ENCODE data around the gene SRD5A1. TPM values are rescaled to one million over a fixed set of nuclear protein-coding genes. Genes with fewer than 3 reads are reported as not detected.
"Not testable (repeated sequence)": the region's sequence is repeated elsewhere in the genome, so short reads cannot be mapped to it uniquely, and the experiment has no call there.

SRD5A1 gene
- total RNA-seq, 1 donor from 2014 or later = 14.8 TPM

GRCh38 chr5:6667648-6668047 lies 34.4 kb downstream of the SRD5A1 start:
- ChIA-PET POLR2A (no interaction called here), CTCF (no interaction called here)
- ATAC-seq (ENCODE audit: low read depth) (no peak), DNase-seq (no peak)
- Mint-ChIP-seq H3K36me3 (ENCODE audit: low read depth) (peaks cover 29% of the 10 kb centered on the region), H3K9me3 (no peaks in the 10 kb centered on the region), H3K4me3 (no peak overlapping the region), H3K27ac (no peak overlapping the region), H3K27me3 (no peaks in the 10 kb centered on the region), H3K4me1 (no peaks in the 10 kb centered on the region)
- no peak for TF ChIP-seq CTCF (IDR thresholded peaks at IDR 0.05)
- intact Hi-C loops (cut with micrococcal nuclease) = no loop called here

GRCh38 chr5:6668717-6669116 lies 35.5 kb downstream of the SRD5A1 start:
- H3K27me3 Mint-ChIP-seq; DNase-seq; H3K27ac Mint-ChIP-seq; H3K4me3 Mint-ChIP-seq; H3K4me1 Mint-ChIP-seq; H3K9me3 Mint-ChIP-seq; intact Hi-C loops (cut with micrococcal nuclease); ATAC-seq (ENCODE audit: low read depth); CTCF ChIA-PET; POLR2A ChIA-PET: not testable (repeated sequence)
- H3K36me3 Mint-ChIP-seq (ENCODE audit: low read depth) = peaks cover 32% of the 10 kb centered on the region

- intact Hi-C loops (cut with micrococcal nuclease) = no loop called here
- Mint-ChIP-seq H3K4me1 (no peaks in the 10 kb centered on the region), H3K4me3 (no peak overlapping the region), H3K27me3 (no peaks in the 10 kb centered on the region), H3K27ac (no peak overlapping the region), H3K9me3 (no peaks in the 10 kb centered on the region), H3K36me3 (ENCODE audit: low read depth) (peaks cover 21% of the 10 kb centered on the region)
- no peak for TF ChIP-seq CTCF (IDR thresholded peaks at IDR 0.05)
- ChIA-PET CTCF (no interaction called here), POLR2A (no interaction called here)
- no peak for ATAC-seq (ENCODE audit: low read depth)
- no peak for DNase-seq
These were observed 39.8 kb downstream of the SRD5A1 start for GRCh38 chr5:6673031-6673430.

- intact Hi-C loops (cut with micrococcal nuclease) = no loop called here
- no peak for DNase-seq
- Mint-ChIP-seq H3K36me3 (ENCODE audit: low read depth) (peaks cover 21% of the 10 kb centered on the region), H3K9me3 (no peaks in the 10 kb centered on the region), H3K27ac (no peak overlapping the region), H3K4me3 (no peak overlapping the region), H3K27me3 (no peaks in the 10 kb centered on the region), H3K4me1 (no peaks in the 10 kb centered on the region)
- no peak for ATAC-seq (ENCODE audit: low read depth)
- POLR2A ChIA-PET = no interaction called here
- no peak for TF ChIP-seq CTCF (IDR thresholded peaks at IDR 0.05)
- CTCF ChIA-PET = no interaction called here
These were observed 40.7 kb downstream of the SRD5A1 start for GRCh38 chr5:6673963-6674362.

- Mint-ChIP-seq H3K27ac (no peak overlapping the region), H3K4me3 (no peak overlapping the region), H3K36me3 (ENCODE audit: low read depth) (peaks cover 21% of the 10 kb centered on the region), H3K4me1 (no peaks in the 10 kb centered on the region), H3K27me3 (no peaks in the 10 kb centered on the region), H3K9me3 (no peaks in the 10 kb centered on the region)
- no peak for TF ChIP-seq CTCF (IDR thresholded peaks at IDR 0.05)
- DNase-seq = no peak
- POLR2A ChIA-PET = no interaction called here
- intact Hi-C loops (cut with micrococcal nuclease) = no loop called here
- ATAC-seq (ENCODE audit: low read depth) = no peak
- CTCF ChIA-PET = no interaction called here
These were observed 41.2 kb downstream of the SRD5A1 start for GRCh38 chr5:6674421-6674820.

- ATAC-seq (ENCODE audit: low read depth) (no peak), DNase-seq (no peak)
- H3K9me3 Mint-ChIP-seq = no peaks in the 10 kb centered on the region
- H3K4me3 Mint-ChIP-seq = no peak overlapping the region
- POLR2A ChIA-PET = no interaction called here
- H3K4me1 Mint-ChIP-seq = no peaks in the 10 kb centered on the region
- H3K36me3 Mint-ChIP-seq (ENCODE audit: low read depth) = peaks cover 18% of the 10 kb centered on the region
- intact Hi-C loops (cut with micrococcal nuclease) = no loop called here
- no peaks in the 10 kb centered on the region for H3K27me3 Mint-ChIP-seq
- no peak for TF ChIP-seq CTCF (IDR thresholded peaks at IDR 0.05)
- CTCF ChIA-PET = no interaction called here
- no peak overlapping the region for H3K27ac Mint-ChIP-seq
These were observed 41.6 kb downstream of the SRD5A1 start for GRCh38 chr5:6674886-6675285.
